ENCODE results near the gene DPAGT1. TPM values are rescaled to one million over a fixed set of nuclear protein-coding genes. Genes with fewer than 3 reads are reported as not detected.

Gene DPAGT1
- total and polyA plus RNA-seq, 4 donors = 19.0 to 50.9 (median 33.0) TPM

DNA sequence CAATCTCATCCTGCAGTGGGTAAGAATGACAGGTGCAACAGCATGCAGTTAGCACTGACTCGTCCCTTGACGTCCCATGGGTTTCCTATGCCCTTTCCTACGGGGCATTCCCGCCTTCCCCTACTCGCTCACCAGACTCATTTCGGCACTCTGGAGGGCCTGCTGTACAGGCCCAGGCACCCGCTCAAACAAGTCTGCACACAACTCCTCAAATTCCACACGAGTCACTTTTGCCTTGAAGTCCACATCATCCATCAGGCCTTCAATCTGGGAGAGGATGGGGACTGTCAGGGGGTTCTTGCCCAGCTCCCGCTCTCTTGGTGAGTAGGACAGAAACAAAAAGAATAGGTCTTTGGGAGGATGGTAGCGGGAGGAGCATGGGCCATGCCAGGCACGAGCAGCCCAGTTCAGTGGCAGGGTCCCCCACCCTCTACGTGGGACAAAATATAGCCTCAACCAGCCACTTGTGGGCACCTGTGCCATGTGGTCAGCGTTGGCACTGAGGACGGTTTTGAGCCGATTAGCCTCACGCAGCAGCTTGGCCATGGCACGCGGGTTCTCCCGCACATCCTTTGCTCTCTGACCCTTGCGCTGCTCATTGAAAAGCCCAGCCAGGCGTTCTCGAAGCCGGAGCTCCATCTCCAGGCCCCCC lies 49.4 kb downstream of the DPAGT1 start:
- peaks cover 40 to 68% (median 55%) of the 10 kb centered on the region in 4 donors for H3K36me3 ChIP-seq (ENCODE audit: control insufficient read depth in 4 of 4, insufficient read depth in 4 of 4, low read length in 4 of 4)
- WGBS, 2 donors = 96% methylated on average over 23 of the region's 23 CpGs
- TF ChIP-seq, protein P1, sequence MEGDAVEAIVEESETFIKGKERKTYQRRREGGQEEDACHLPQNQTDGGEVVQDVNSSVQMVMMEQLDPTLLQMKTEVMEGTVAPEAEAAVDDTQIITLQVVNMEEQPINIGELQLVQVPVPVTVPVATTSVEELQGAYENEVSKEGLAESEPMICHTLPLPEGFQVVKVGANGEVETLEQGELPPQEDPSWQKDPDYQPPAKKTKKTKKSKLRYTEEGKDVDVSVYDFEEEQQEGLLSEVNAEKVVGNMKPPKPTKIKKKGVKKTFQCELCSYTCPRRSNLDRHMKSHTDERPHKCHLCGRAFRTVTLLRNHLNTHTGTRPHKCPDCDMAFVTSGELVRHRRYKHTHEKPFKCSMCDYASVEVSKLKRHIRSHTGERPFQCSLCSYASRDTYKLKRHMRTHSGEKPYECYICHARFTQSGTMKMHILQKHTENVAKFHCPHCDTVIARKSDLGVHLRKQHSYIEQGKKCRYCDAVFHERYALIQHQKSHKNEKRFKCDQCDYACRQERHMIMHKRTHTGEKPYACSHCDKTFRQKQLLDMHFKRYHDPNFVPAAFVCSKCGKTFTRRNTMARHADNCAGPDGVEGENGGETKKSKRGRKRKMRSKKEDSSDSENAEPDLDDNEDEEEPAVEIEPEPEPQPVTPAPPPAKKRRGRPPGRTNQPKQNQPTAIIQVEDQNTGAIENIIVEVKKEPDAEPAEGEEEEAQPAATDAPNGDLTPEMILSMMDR (IDR thresholded peaks at IDR 0.05; ENCODE audit: control extremely low read depth, extremely low read depth) = no peak
- DNase-seq (no peak), ATAC-seq (ENCODE audit: insufficient read depth, low FRiP score) (no peak)
- no peak overlapping the region for H3K27ac ChIP-seq (ENCODE audit: low read depth in 1 of 2, low read length in 1 of 2)
- no peak overlapping the region for H3K9ac ChIP-seq (ENCODE audit: insufficient read depth in 1 of 2, low read length in 2 of 2)
- no peak overlapping the region for H3K4me3 ChIP-seq
- peaks cover 0 to 9% (median 4%) of the 10 kb centered on the region in 5 donors for H3K4me1 ChIP-seq (ENCODE audit: control insufficient read depth in 5 of 5, insufficient read depth in 5 of 5, low read length in 5 of 5)
- no peaks in the 10 kb centered on the region for H3K27me3 ChIP-seq (ENCODE audit: control insufficient read depth in 3 of 3, insufficient read depth in 3 of 3, low read length in 2 of 3)
- no peaks in the 10 kb centered on the region for H3K9me3 ChIP-seq (ENCODE audit: control insufficient read depth in 4 of 4, insufficient read depth in 3 of 4, low read length in 3 of 4)

DNA sequence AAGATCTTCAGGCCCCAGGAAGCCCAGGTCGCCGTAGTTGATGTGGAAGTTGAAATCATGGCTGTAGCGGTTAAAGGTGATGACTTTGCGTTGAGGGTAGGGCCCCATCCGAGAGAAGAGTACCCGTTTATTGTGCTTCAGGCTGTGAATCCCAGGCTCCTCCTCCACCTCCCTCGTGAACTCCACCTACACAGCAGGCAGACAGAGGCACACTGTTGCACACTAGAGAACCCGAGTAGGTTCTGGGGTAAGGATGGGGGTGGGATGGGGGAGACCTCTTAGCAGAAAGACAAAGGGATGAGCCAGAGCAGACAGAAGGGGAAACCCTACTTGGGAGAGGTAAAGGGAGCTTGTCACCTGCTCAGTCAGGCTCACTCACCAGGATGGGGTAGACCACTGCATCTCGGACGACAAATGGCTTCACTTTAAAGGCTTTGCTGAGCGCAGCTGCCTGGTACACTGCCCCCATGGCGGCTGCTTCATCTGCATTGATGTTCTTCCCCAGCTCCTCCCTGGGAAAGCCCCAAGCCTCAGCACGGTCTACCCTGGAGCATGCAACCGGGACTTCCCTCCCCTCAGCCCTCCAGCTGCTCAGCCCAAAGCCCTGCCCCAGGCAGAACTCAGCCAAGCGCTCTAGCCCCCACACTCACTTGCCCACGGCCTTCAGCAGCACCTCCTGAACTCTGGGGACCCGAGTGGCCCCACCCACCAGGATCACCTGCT lies 50.1 kb downstream of the DPAGT1 start:
- peaks cover 0 to 9% (median 4%) of the 10 kb centered on the region in 5 donors for H3K4me1 ChIP-seq (ENCODE audit: control insufficient read depth in 5 of 5, insufficient read depth in 5 of 5, low read length in 5 of 5)
- 88 to 90% methylated on average over 17 of the region's 17 CpGs for WGBS, 2 donors
- H3K27me3 ChIP-seq (ENCODE audit: control insufficient read depth in 3 of 3, insufficient read depth in 3 of 3, low read length in 2 of 3) = no peaks in the 10 kb centered on the region
- no peak overlapping the region for H3K27ac ChIP-seq (ENCODE audit: low read depth in 1 of 2, low read length in 1 of 2)
- H3K4me3 ChIP-seq = no peak overlapping the region
- no peaks in the 10 kb centered on the region for H3K9me3 ChIP-seq (ENCODE audit: control insufficient read depth in 4 of 4, insufficient read depth in 3 of 4, low read length in 3 of 4)
- H3K9ac ChIP-seq (ENCODE audit: insufficient read depth in 1 of 2, low read length in 2 of 2) = no peak overlapping the region
- DNase-seq (no peak), ATAC-seq (ENCODE audit: insufficient read depth, low FRiP score) (no peak)
- TF ChIP-seq, protein P1 (IDR thresholded peaks at IDR 0.05; ENCODE audit: control extremely low read depth, extremely low read depth) = no peak
- peaks cover 41 to 71% (median 58%) of the 10 kb centered on the region in 4 donors for H3K36me3 ChIP-seq (ENCODE audit: control insufficient read depth in 4 of 4, insufficient read depth in 4 of 4, low read length in 4 of 4)

DNA sequence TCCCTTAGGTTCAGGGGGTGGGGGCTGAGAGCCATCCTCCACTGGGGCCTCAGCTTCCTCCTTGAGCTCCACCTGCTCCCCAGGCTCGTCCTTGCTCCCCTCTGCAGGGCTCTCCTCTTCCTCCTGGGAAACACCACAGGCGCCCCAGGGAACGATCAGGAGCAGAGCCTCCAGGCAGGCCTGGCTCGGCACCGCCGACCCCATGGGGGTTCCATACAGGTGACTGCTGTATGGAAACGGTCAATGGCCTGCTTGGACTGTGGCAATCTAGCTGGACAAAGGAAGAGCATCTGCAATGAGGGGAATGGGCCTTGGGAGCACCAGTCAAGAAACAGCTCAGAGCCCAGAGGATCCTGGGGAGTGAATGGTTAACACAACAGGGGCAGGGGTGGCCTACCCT lies 52.6 kb downstream of the DPAGT1 start:
- H3K27me3 ChIP-seq (ENCODE audit: control insufficient read depth in 3 of 3, insufficient read depth in 3 of 3, low read length in 2 of 3) = no peaks in the 10 kb centered on the region
- H3K4me3 ChIP-seq = no peak overlapping the region
- H3K9me3 ChIP-seq (ENCODE audit: control insufficient read depth in 4 of 4, insufficient read depth in 3 of 4, low read length in 3 of 4) = no peaks in the 10 kb centered on the region
- TF ChIP-seq, protein P1 (IDR thresholded peaks at IDR 0.05; ENCODE audit: control extremely low read depth, extremely low read depth) = no peak
- no peak overlapping the region for H3K27ac ChIP-seq (ENCODE audit: low read depth in 1 of 2, low read length in 1 of 2)
- H3K4me1 ChIP-seq (ENCODE audit: control insufficient read depth in 5 of 5, insufficient read depth in 5 of 5, low read length in 5 of 5) = no peaks in the 10 kb centered on the region
- no peak for ATAC-seq (ENCODE audit: insufficient read depth, low FRiP score)
- WGBS, 2 donors = 94 to 96% methylated on average over 7 of the region's 7 CpGs
- peaks cover 39 to 81% (median 53%) of the 10 kb centered on the region in 4 donors for H3K36me3 ChIP-seq (ENCODE audit: control insufficient read depth in 4 of 4, insufficient read depth in 4 of 4, low read length in 4 of 4)
- H3K9ac ChIP-seq (ENCODE audit: insufficient read depth in 1 of 2, low read length in 2 of 2) = no peak overlapping the region
- DNase-seq = no peak

Measured in lung (tissue), 12 donors.